HG03135 (cell line): Measurements from ENCODE around the gene TCAF1.
"Not testable (repeated sequence)": the region's sequence is repeated elsewhere in the genome, so short reads cannot be mapped to it uniquely, and the experiment has no call there.

Experiments
- ATAC-seq: cut with Tn5 transposase; IDR thresholded peaks from one replicate; pipeline ENCODE4 v1.9.1; 2021; ENCODE audit warnings: mild to moderate bottlenecking, moderate library complexity; ENCODE audit not compliant: unreplicated experiment

The TCAF1 gene

GRCh38 chr7:143871534-143871933 lies 30.4 kb downstream of the TCAF1 start:
- ATAC-seq: not testable (repeated sequence)

- not testable (repeated sequence) for ATAC-seq
These were observed 44.0 kb downstream of the TCAF1 start for GRCh38 chr7:143857994-143858393.

GRCh38 chr7:143855443-143855842 lies 46.5 kb downstream of the TCAF1 start:
- ATAC-seq: not testable (repeated sequence)

- no peak for ATAC-seq
These were observed 51.3 kb downstream of the TCAF1 start for GRCh38 chr7:143850682-143851081.

GRCh38 chr7:143849785-143850479 lies 52.0 kb downstream of the TCAF1 start:
- ATAC-seq: no peak

- no peak for ATAC-seq
These were observed 53.8 kb downstream of the TCAF1 start for GRCh38 chr7:143848192-143848591.

GRCh38 chr7:143846692-143847091 lies 55.3 kb downstream of the TCAF1 start:
- no peak for ATAC-seq

GRCh38 chr7:143841696-143842095 lies 60.3 kb downstream of the TCAF1 start:
- not testable (repeated sequence) for ATAC-seq

- ATAC-seq: not testable (repeated sequence)
These were observed 61.9 kb downstream of the TCAF1 start for GRCh38 chr7:143840062-143840461.

GRCh38 chr7:143837223-143837622 lies 64.8 kb downstream of the TCAF1 start:
- peak; percentile 69 for ATAC-seq

- peak; percentile 90 for ATAC-seq
These were observed 65.4 kb downstream of the TCAF1 start for GRCh38 chr7:143836622-143837021.

GRCh38 chr7:143836088-143836487 lies 65.9 kb downstream of the TCAF1 start:
- peak; percentile 31 for ATAC-seq

GRCh38 chr7:143826578-143826977 lies 75.4 kb downstream of the TCAF1 start:
- ATAC-seq: not testable (repeated sequence)

- not testable (repeated sequence) for ATAC-seq
These were observed 77.5 kb downstream of the TCAF1 start for GRCh38 chr7:143824295-143825135.

GRCh38 chr7:143823634-143824294 lies 78.2 kb downstream of the TCAF1 start:
- not testable (repeated sequence) for ATAC-seq

GRCh38 chr7:143821392-143822277 lies 80.3 kb downstream of the TCAF1 start:
- not testable (repeated sequence) for ATAC-seq

GRCh38 chr7:143817873-143818272 lies 84.1 kb downstream of the TCAF1 start:
- not testable (repeated sequence) for ATAC-seq

- ATAC-seq: not testable (repeated sequence)
These were observed 85.4 kb downstream of the TCAF1 start for GRCh38 chr7:143816471-143817133.

- ATAC-seq: not testable (repeated sequence)
These were observed 91.3 kb downstream of the TCAF1 start for GRCh38 chr7:143810639-143811038.

GRCh38 chr7:143806664-143807071 lies 95.3 kb downstream of the TCAF1 start:
- not testable (repeated sequence) for ATAC-seq
